ENCODE data around the gene FAM111A.

DNA sequence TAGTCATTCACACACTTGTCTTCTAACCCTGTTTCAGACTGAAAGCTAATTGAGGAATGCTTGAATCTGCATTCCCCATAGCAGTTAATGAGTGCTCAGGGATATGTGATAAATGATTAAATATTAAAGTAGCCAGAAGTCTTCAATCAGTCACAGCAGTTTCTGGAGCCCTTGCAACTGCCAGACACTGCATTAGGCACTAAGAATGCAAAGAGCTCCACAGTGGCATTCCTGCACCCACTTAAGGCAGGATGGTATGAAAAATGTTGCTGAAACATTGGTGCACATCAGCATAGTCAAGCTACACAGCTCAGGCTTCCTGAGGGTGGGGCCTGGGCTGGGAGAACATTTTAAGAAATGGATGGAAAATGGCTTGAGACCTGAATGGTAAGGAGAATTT, 35.7 kb downstream of the FAM111A start:
- TF ChIP-seq, protein P1, sequence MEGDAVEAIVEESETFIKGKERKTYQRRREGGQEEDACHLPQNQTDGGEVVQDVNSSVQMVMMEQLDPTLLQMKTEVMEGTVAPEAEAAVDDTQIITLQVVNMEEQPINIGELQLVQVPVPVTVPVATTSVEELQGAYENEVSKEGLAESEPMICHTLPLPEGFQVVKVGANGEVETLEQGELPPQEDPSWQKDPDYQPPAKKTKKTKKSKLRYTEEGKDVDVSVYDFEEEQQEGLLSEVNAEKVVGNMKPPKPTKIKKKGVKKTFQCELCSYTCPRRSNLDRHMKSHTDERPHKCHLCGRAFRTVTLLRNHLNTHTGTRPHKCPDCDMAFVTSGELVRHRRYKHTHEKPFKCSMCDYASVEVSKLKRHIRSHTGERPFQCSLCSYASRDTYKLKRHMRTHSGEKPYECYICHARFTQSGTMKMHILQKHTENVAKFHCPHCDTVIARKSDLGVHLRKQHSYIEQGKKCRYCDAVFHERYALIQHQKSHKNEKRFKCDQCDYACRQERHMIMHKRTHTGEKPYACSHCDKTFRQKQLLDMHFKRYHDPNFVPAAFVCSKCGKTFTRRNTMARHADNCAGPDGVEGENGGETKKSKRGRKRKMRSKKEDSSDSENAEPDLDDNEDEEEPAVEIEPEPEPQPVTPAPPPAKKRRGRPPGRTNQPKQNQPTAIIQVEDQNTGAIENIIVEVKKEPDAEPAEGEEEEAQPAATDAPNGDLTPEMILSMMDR (IDR thresholded peaks at IDR 0.05) = no peak
- TF ChIP-seq EP300 (IDR thresholded peaks at IDR 0.05) = no peak

All from ovary (tissue), 3 donors.